ENCODE data around the gene PKDCC.
"Not testable (repeated sequence)": the region's sequence is repeated elsewhere in the genome, so short reads cannot be mapped to it uniquely, and the experiment has no call there.

Gene PKDCC

GRCh38 chr2:42030829-42031228 is 17.0 kb upstream of the PKDCC start:
- DNase-seq, result no peak

- no peak for DNase-seq
Observed at GRCh38 chr2:42031281-42032223, 16.3 kb upstream of the PKDCC start.

- DNase-seq, result no peak
Observed at GRCh38 chr2:42032224-42032620, 15.6 kb upstream of the PKDCC start.

- DNase-seq, result no peak
Observed at GRCh38 chr2:42032745-42033144, 15.1 kb upstream of the PKDCC start.

- not testable (repeated sequence) for DNase-seq
Observed at GRCh38 chr2:42034096-42034495, 13.7 kb upstream of the PKDCC start.

GRCh38 chr2:42035241-42035640 is 12.6 kb upstream of the PKDCC start:
- DNase-seq, result no peak

- no peak for DNase-seq
Observed at GRCh38 chr2:42036413-42036812, 11.4 kb upstream of the PKDCC start.

GRCh38 chr2:42036940-42037339 is 10.9 kb upstream of the PKDCC start:
- DNase-seq, result no peak

- no peak for DNase-seq
Observed at GRCh38 chr2:42040643-42041278, 7.1 kb upstream of the PKDCC start.

GRCh38 chr2:42041377-42042127 is 6.3 kb upstream of the PKDCC start:
- no peak for DNase-seq

- DNase-seq, result no peak
Observed at GRCh38 chr2:42042631-42043355, 5.0 kb upstream of the PKDCC start.

- DNase-seq, result no peak
Observed at GRCh38 chr2:42043789-42044394, 3.9 kb upstream of the PKDCC start.

GRCh38 chr2:42044939-42045338 is 2.9 kb upstream of the PKDCC start:
- DNase-seq, result no peak

GRCh38 chr2:42045352-42045751 is 2.5 kb upstream of the PKDCC start:
- DNase-seq, result no peak

GRCh38 chr2:42045848-42046748 is 1.7 kb upstream of the PKDCC start:
- DNase-seq, result no peak

- no peak for DNase-seq
Observed at GRCh38 chr2:42046819-42047487, 868 bp upstream of the PKDCC start.

GRCh38 chr2:42048299-42049220 is 739 bp downstream of the PKDCC start:
- DNase-seq, result no peak

- DNase-seq, result no peak
Observed at GRCh38 chr2:42049221-42050009, 1.6 kb downstream of the PKDCC start.

Data from GDM1 (cell line).